ENCODE measurements around the gene ZC3H7A.

DNA sequence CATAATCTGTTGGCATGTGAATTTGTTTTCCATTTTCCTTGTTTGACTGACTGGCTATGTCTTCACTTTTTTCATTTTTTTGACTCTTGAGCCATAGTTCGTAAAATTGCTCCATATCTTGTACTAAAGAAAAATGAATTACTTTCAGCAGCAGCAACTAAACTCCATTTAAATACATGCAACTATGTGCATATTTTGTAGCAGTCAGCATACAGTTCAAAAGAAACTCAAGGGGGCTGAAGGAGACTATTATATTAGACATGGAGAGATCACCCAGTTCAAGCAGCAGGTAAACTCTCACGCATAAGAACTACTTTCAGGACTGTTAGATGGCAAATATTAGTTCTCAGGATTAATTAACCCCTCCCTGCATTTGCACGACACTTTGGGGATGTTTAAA, 40.8 kb downstream of the ZC3H7A start:
- TF ChIP-seq YY1 (IDR thresholded peaks at IDR 0.05; ENCODE audit: low read depth) = no peak
- TF ChIP-seq TCF12 (IDR thresholded peaks at IDR 0.05; ENCODE audit: low read depth) = no peak
- no peak for TF ChIP-seq EGR1 (IDR thresholded peaks at IDR 0.05)
- TF ChIP-seq, protein P1, sequence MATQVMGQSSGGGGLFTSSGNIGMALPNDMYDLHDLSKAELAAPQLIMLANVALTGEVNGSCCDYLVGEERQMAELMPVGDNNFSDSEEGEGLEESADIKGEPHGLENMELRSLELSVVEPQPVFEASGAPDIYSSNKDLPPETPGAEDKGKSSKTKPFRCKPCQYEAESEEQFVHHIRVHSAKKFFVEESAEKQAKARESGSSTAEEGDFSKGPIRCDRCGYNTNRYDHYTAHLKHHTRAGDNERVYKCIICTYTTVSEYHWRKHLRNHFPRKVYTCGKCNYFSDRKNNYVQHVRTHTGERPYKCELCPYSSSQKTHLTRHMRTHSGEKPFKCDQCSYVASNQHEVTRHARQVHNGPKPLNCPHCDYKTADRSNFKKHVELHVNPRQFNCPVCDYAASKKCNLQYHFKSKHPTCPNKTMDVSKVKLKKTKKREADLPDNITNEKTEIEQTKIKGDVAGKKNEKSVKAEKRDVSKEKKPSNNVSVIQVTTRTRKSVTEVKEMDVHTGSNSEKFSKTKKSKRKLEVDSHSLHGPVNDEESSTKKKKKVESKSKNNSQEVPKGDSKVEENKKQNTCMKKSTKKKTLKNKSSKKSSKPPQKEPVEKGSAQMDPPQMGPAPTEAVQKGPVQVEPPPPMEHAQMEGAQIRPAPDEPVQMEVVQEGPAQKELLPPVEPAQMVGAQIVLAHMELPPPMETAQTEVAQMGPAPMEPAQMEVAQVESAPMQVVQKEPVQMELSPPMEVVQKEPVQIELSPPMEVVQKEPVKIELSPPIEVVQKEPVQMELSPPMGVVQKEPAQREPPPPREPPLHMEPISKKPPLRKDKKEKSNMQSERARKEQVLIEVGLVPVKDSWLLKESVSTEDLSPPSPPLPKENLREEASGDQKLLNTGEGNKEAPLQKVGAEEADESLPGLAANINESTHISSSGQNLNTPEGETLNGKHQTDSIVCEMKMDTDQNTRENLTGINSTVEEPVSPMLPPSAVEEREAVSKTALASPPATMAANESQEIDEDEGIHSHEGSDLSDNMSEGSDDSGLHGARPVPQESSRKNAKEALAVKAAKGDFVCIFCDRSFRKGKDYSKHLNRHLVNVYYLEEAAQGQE (IDR thresholded peaks at IDR 0.05; ENCODE audit: low read depth) = no peak
- TF ChIP-seq CREB1 (IDR thresholded peaks at IDR 0.05; ENCODE audit: low read depth) = no peak
- no peak for TF ChIP-seq USF1 (IDR thresholded peaks at IDR 0.05)
- TF ChIP-seq EP300 (IDR thresholded peaks at IDR 0.05; ENCODE audit: borderline replicate concordance) = no peak
- TF ChIP-seq TAF1 (IDR thresholded peaks at IDR 0.05; ENCODE audit: low read depth) = no peak
- TF ChIP-seq RAD21 (IDR thresholded peaks at IDR 0.05; ENCODE audit: low read depth) = no peak
- TF ChIP-seq CEBPB (IDR thresholded peaks at IDR 0.05) = no peak
- no peak for TF ChIP-seq FOXM1 (IDR thresholded peaks at IDR 0.05; ENCODE audit: borderline replicate concordance, low read depth)
- no peak for TF ChIP-seq NFIC (IDR thresholded peaks at IDR 0.05)
- TF ChIP-seq, protein P2, sequence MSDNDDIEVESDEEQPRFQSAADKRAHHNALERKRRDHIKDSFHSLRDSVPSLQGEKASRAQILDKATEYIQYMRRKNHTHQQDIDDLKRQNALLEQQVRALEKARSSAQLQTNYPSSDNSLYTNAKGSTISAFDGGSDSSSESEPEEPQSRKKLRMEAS (IDR thresholded peaks at IDR 0.05) = no peak
- no peak for TF ChIP-seq TEAD4 (IDR thresholded peaks at IDR 0.05)

Measured in Ishikawa (cell line).